ENCODE results near the gene NELFE. TPM values are rescaled to one million over a fixed set of nuclear protein-coding genes. Genes with fewer than 3 reads are reported as not detected.
"Not testable (repeated sequence)": the region's sequence is repeated elsewhere in the genome, so short reads cannot be mapped to it uniquely, and the experiment has no call there.

Gene NELFE
- total RNA-seq, 1 experiment from 2014 or later, result 91.4 TPM

DNA sequence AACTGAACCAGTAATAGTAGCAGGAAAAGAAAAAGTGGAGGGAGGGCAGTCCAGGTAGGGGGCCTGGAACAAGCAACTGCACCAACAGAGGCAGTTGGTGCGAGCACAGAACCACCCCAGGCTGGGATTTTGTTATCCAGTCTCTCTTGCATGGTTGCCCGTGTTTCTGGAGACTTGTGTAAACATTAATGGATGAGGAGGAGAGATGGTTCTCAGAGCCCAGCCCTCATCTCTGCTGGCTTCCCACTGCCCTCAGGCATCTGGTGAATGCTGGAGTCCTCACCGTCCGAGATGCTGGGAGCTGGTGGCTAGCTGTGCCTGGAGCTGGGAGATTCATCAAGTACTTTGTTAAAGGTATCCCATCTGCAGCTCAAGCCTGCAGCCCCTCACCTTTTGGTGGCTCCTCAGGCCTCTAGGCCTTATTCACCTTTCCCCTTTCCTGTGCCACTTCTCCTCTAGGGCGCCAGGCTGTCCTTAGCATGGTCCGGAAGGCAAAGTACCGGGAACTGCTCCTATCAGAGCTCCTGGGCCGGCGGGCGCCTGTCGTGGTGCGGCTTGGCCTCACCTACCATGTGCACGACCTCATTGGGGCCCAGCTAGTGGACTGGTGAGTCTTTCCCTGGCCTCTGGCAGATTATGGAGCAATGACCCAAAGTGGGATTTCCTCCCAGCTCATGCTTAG is 21.6 kb upstream of the NELFE start:
- no CpG with 5 or more reads among the region's 13 CpGs for WGBS (ENCODE audit: extremely low coverage, insufficient read length, low lambda C conversion rate)
- H3K4ac ChIP-seq (ENCODE audit: low read depth, low read length); H2AFZ ChIP-seq (ENCODE audit: low read length); H2BK12ac ChIP-seq (ENCODE audit: insufficient read length, low read depth, low read length); H3K9me3 ChIP-seq (ENCODE audit: control insufficient read depth, low read depth, low read length); H2BK15ac ChIP-seq (ENCODE audit: low read depth, low read length); H3K27ac Mint-ChIP-seq; H2AK5ac ChIP-seq (ENCODE audit: insufficient read length, low read length); DNase-seq; H3K4me1 Mint-ChIP-seq; H3K27ac ChIP-seq (ENCODE audit: insufficient read length, low read depth, low read length); H4K20me1 ChIP-seq (ENCODE audit: control insufficient read depth, insufficient read depth, insufficient read length); H3K79me1 ChIP-seq (ENCODE audit: insufficient read depth, low read depth, low read length, poor library complexity, severe bottlenecking); H3K23me2 ChIP-seq (ENCODE audit: insufficient read length, low read depth, low read length, poor library complexity, severe bottlenecking); H2BK20ac ChIP-seq (ENCODE audit: low read depth, low read length, poor library complexity, severe bottlenecking); H2BK120ac ChIP-seq (ENCODE audit: low read depth, low read length, poor library complexity, severe bottlenecking); H3K18ac ChIP-seq (ENCODE audit: insufficient read length, low read depth, low read length); H3K27me3 Mint-ChIP-seq (ENCODE audit: low read depth); H3K14ac ChIP-seq (ENCODE audit: insufficient read depth, low read length); H4K91ac ChIP-seq (ENCODE audit: insufficient read length, low read depth, low read length); H3K23ac ChIP-seq (ENCODE audit: insufficient read length, low read depth, low read length); H2BK5ac ChIP-seq (ENCODE audit: insufficient read length, low read length); H3K4me2 ChIP-seq (ENCODE audit: insufficient read depth, insufficient read length, low read length); H4K5ac ChIP-seq (ENCODE audit: insufficient read length, low read depth, low read length); H3K27me3 ChIP-seq (ENCODE audit: insufficient read depth, low read length); H3K4me3 Mint-ChIP-seq; H3K56ac ChIP-seq (ENCODE audit: insufficient read length, low read depth, low read length); H3K79me2 ChIP-seq (ENCODE audit: insufficient read depth, low read length); H3K9me3 Mint-ChIP-seq; H3K4me1 ChIP-seq (ENCODE audit: insufficient read depth, low read length); H3K9ac ChIP-seq (ENCODE audit: extremely low read depth, insufficient read length, low read length); H4K8ac ChIP-seq (replicated peaks; ENCODE audit: insufficient read length, low read depth, low read length); H3T11ph ChIP-seq (ENCODE audit: low read length): not testable (repeated sequence)
- H3K36me3 Mint-ChIP-seq (ENCODE audit: insufficient read depth in 1 of 3, low read depth in 3 of 3), result peaks cover 10 to 18% (median 17%) of the 10 kb centered on the region in 3 experiments

All from H9 (cell line).